Keratinocyte (primary cell): ENCODE data around the gene TSSK1B.

ENCODE experiments used
- CTCF ChIP-seq, 3 experiments: IDR thresholded peaks in 1 of 3; conservative IDR thresholded peaks in 1 of 3; optimal IDR thresholded peaks in 1 of 3; 2 replicates in 2 of 3; 3 replicates in 1 of 3; pipeline versions ENCODE3 to v1.5.1; 2011; ENCODE audit warnings: low read length in 3 of 3, mild to moderate bottlenecking in 3 of 3, moderate library complexity in 2 of 3, control low read depth in 1 of 3, inconsistent platforms in 1 of 3; ENCODE audit not compliant: insufficient read depth in 2 of 3; ENCODE audit errors: extremely low read depth in 1 of 3
- EZH2 ChIP-seq: IDR thresholded peaks from one replicate; pipeline ENCODE4 v1.6.1; 2012; ENCODE audit warnings: inconsistent platforms, mild to moderate bottlenecking, low read length, moderate library complexity

- TF ChIP-seq CTCF (optimal IDR thresholded peaks at IDR 0.05 in 1 of 3, IDR thresholded peaks at IDR 0.05 in 1 of 3, conservative IDR thresholded peaks at IDR 0.05 in 1 of 3; ENCODE audit: extremely low read depth in 1 of 3, insufficient read depth in 2 of 3, low read length in 3 of 3) (no peak), EZH2 (no peak)
Measured at GRCh38 chr5:113382731-113383130, 52.1 kb downstream of the TSSK1B start.
